NCI-H1048 (cell line): Measurements from ENCODE around the gene DKK2.

Source experiments
- DNase-seq: peaks from one replicate; lab custom pipeline; 2025; lab: John Stamatoyannopoulos, UW

DKK2 gene

DNA sequence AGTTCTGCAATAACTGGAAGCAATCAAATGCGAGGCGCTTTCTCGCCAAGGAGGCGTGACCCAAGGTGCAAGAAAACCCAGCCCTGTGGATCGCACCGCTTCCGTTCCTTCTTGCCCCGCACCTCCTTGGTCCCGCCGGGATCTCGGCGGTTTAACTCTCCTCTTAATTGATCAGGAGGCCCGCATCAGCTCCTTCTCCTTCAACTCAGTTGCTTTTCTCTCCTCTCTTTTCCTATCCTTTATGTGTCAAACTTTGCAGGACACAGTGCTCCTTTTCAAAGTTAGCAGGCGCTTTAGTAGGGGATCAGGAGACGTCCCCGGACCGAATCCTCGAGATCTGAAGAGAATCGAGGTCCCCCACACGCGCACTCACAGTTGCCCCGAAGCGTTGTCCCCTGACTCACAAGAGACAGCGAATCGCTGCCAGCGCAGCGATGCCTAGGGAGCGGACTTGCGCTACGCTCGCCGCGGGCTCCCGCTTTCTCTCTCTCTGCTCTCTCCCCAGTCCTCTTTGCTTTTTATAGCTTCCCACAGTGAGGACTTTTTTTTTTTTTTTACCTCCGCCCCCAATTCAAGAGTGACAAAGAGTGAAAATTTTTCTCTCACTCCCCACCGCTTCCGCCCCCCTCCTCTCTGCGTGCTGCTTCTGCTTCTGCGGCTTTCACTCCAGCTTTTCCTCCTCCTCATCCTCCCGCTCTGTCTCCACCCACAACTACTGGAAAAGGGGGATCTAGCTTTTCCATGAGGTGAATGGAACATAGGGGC is at the start of gene DKK2:
Gene DKK2 (minus strand): TSS at position 495 of the 765 bp plus-strand sequence. CDS start 722 bp downstream, outside the sequence.
- no peak for DNase-seq

DNA sequence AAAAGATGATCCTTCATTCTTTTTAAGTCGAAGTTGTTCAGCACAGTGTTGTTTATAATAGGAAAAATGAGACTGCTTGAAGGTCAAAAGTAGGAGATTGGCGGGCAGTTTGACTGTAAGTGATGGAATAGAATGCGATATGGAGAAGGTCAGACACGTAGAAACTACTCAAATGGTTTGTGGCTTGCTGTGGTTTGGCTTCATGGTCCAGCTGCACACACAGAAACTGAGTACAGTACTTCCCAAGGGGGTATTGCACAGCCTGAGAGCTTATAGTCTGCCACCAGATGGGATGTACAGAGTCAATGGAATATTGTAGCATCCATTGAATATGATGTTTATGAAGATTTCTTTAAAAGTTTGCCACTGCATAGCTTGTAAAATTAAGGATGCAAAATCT is 41.1 kb upstream of the DKK2 start:
- no peak for DNase-seq

GRCh38 chr4:107072836-107073736 is 37.0 kb upstream of the DKK2 start:
- no peak for DNase-seq

GRCh38 chr4:107071108-107071507 is 35.0 kb upstream of the DKK2 start:
- DNase-seq = no peak

DNA sequence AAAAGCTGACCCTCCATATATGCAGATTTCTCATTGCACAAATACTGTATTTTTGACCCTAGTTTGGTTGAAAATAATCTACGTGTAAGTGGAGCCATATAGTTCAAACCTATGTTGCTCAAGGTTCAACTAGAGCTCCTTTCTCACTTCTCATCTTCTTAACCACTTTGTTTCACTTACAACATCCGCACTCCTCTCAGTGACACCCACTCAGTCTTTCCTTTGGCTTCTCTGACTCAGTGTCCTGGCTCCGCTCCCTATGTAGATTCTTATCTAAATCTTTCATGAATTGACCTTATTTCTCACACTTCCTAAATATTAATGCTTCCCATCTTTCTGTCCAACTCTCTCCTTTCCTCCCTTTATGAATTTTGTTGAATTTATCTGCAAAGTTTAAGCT is 32.9 kb upstream of the DKK2 start:
- no peak for DNase-seq

DNA sequence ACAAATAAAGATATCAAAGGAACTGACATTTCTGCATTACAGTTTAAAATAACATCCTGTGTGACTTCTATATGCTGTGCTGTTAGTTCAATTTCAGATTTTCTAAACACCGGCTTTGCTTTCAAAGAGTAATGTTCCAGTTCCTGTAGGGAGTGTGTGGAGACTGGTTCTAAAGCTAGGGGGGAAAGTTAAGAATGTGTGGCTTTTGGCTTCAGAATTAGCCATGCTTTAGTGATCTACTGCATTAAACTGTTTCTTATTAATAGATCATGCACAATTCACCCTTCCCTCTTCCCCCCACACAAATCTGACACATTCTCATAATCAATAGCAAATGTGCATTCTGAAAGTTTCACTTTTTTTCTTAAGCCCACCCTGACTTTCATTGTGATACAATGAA is 32.0 kb upstream of the DKK2 start:
- no peak for DNase-seq

GRCh38 chr4:107066621-107067020 is 30.5 kb upstream of the DKK2 start:
- no peak for DNase-seq

- DNase-seq = no peak
These were observed 29.1 kb upstream of the DKK2 start for GRCh38 chr4:107065201-107065600.

DNA sequence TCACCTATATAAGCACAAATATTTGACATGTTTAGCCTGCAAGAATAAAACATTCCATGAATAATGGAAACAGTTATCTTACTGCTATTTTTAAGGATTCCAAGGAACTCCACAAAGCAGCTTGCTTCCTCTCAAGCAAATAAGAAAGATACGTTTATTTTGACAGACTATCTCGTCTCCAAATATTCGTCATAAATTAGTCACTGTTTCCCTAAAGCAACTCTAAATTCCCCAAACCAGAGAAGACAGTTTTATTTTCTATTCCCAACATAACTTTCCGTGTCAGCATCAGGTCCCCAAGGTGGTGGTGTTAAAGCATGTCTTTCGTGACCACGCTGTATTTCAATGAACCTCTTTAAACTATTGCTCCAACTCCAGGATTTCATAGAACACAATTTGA is 24.3 kb upstream of the DKK2 start:
- DNase-seq = no peak

DNA sequence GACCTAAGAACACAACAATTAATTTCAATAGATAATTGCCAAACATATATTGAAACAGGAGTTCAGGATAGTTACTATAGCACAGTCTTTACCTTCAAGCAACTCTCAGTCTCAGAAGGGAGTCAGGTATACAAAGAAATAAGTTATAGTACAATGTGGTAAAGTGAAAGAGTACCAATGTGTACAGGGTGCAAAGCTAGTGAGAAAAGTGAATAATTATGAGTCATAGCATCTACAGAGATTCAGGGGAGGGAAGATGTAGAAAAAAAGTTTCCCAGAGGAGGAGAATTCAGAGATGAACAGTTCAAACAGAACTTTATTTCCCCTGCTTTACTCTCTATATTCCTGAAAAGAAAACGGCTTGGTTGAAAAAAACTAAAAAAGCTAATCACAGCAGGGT is 22.7 kb upstream of the DKK2 start:
- DNase-seq = no peak

DNA sequence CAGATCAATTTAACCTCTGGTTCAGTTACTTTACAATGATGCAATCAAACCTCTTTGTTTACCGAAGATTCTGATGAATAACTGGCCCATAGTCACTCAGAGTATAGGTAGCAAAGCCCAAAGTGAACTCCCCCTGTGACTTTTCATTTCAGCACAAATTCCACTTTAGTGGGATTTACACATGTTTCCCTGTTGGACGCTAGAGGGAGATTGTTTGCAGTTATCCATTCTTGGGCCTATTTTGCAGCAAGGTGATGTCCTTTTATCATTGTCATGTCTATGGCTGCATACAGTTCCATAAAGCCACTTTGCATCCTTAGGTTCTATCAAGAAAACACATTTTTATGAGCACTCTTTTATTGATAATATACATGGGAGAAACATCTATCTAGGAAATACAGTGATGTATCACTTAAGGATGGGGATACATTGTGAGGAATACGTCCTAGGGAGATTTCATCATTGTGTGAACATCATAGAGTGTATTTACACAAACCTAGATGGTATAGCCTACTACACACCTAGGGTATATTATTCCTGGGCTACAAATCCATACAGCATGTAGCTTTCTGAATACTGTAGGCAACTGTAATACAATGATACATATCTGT is 14.5 kb upstream of the DKK2 start:
- DNase-seq = no peak

GRCh38 chr4:107046261-107046660 is 10.1 kb upstream of the DKK2 start:
- DNase-seq = no peak

DNA sequence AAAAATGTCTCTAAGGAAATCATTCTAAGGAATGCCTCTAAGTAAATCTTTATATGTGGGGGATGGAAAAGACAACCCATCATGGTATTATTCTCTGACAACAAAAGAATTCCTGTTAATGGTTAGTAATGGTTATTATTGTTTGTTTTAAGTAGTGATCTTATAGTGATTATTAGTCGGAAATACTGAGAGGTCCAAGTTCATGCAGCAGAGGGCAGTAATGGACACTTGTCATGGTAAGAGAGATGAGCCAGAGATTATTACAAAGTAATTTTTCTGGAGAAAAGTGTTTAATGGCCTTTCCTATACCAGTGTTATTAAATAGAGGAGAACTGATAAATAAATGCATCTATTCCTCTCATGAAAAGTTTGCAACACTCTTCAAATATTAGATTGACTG is 8.1 kb upstream of the DKK2 start:
- DNase-seq = no peak

GRCh38 chr4:107037199-107037584 is 1.1 kb upstream of the DKK2 start:
- no peak for DNase-seq

GRCh38 chr4:107036584-107037198 is 578 bp upstream of the DKK2 start:
- DNase-seq = no peak

DNA sequence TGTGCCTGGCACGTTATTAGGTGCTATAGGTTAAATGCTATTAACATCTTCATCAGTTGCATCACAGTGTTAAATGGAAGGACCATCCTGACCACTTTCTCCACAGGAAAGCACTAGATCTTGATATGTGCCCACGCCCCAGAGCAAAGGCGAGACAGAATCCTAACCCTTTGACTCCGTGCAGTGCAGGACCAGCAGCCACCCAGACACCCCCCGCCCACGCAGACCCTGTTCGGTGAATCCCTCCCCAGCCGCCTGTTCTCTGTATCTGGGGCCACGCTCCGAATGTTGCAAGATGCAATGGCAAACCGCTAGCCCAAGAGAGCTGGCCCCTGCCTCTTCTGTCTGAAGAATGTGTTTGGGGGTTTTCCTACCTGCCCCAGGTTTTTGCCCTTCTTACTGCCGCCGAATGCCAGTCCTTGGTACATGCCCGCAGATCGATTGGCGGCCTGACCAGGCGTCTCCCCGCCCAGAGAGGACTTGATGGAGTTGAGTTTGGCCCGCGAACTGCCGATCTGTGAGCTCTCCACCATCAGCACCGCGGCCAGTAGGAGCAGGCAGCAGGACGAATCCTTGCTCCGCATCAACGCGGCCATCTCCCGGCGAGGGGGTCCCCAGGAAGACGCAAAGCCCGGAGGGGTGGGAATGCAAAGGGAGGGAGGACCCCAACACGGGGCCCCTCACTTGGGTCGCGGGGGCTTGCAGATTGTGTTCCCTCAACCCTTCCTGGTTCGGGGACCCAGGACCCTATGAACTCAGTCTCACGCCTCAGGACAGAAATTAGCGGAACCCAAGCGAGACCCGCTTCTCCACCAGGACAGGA is 906 bp downstream of the DKK2 start:
- DNase-seq = no peak

DNA sequence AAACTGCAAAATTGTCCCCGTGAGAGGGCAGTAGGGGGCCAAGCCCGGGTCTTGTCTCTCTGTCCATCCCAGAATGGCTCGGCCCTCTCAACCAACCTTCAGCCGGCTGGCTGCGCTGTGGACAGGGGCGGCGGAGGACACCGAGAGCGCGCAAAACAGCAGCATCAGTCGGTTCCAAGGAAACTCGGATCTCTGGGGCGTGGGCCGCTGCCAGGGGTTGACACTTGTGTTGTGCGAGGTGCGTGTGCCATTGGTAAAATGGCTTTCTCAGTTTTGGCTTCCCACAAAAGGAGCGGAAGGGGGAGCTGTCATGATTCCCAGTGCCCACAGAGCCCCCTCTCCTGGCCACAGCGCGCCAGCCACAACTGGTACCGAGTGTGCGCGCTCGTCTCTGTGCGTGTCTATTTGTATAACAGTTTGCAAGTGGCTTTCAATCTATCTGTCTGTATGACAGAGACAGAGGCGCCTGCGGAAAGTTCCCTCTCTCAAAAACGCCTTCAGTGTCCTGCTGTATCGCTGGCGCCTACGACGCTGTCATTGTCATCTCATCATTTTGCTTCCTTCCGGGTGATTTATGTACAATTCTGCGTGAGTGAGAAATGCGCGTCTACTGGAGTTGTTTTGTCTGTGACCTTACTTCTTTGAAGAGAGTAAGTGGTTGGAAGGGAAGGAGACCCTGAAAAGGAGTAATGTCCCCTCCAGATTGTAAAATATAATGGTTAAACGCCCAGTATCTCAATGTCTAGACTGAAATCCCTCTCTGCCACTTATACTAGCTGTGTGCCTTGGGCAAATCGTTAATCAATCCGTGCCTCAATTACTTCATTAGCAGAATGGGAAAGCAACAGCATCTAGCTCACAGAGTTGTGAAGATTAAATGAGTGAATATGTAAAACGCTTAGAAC is 1.8 kb downstream of the DKK2 start:
- DNase-seq = no peak

- no peak for DNase-seq
These were observed 8.7 kb downstream of the DKK2 start for GRCh38 chr4:107027379-107027778.

GRCh38 chr4:107018344-107018735 is 17.8 kb downstream of the DKK2 start:
- DNase-seq = no peak
